Ishikawa (cell line): ENCODE data around the gene EXOG.
A peak's percentile ranks its signal among the peaks of the same experiment; 100 is the strongest.

Source experiments
- CREB1 ChIP-seq: IDR thresholded peaks from 2 replicates; pipeline ENCODE4 v1.6.1; 2012; ENCODE audit warnings: low read depth
- EP300 ChIP-seq: IDR thresholded peaks from 2 replicates; pipeline ENCODE4 v1.6.1; 2012; ENCODE audit warnings: borderline replicate concordance
- MAX ChIP-seq: IDR thresholded peaks from 2 replicates; pipeline ENCODE4 v1.6.1; 2012
- NFIC ChIP-seq: IDR thresholded peaks from 2 replicates; pipeline ENCODE4 v1.6.1; 2012
- RAD21 ChIP-seq: IDR thresholded peaks from 2 replicates; pipeline ENCODE4 v1.6.1; 2012; ENCODE audit warnings: low read depth
- TEAD4 ChIP-seq: IDR thresholded peaks from 2 replicates; pipeline ENCODE4 v1.6.1; 2012
- USF1 ChIP-seq: IDR thresholded peaks from 2 replicates; pipeline ENCODE4 v1.6.1; 2012
- YY1 ChIP-seq: IDR thresholded peaks from 2 replicates; pipeline ENCODE4 v1.6.1; 2012; ENCODE audit warnings: low read depth

- peak; percentile 8; the same call in 1 of the 2 replicates for TF ChIP-seq RAD21
- TF ChIP-seq CREB1: no peak
- TF ChIP-seq EP300: no peak
- no peak for TF ChIP-seq TEAD4
- no peak for TF ChIP-seq USF1
- no peak for TF ChIP-seq NFIC
- no peak for TF ChIP-seq YY1
- TF ChIP-seq MAX: no peak
Observed at GRCh38 chr3:38558864-38559263, 62.7 kb downstream of the EXOG start.
